WTC11 (cell line): ENCODE data around the gene ENOX2. TPM values are rescaled to one million over a fixed set of nuclear protein-coding genes. Genes with fewer than 3 reads are reported as not detected.

Experiments used
- ATAC-seq: fragments of 200-7000 bp; cut with Tn5 transposase; 2 replicates; pipeline ENCODE4 v1.10.0; 2021; ENCODE audit warnings: mild to moderate bottlenecking, moderate library complexity
- CTCF ChIA-PET: fragments of 300-600 bp; sonication (Branson Sonifier 250); formaldehyde crosslinking; loops from one replicate; lab custom pipeline; 2021; ENCODE audit warnings: antibody characterized with exemption; lab: Charles Lee
- POLR2A ChIA-PET: fragments of 350-600 bp; sonication (Branson Sonifier 250); formaldehyde crosslinking; loops from one replicate; lab custom pipeline; 2021; ENCODE audit warnings: antibody characterized with exemption; lab: Charles Lee
- DNase-seq: peaks from one replicate; pipeline ENCODE4 v3.0.0; 2021; ENCODE audit warnings: low spot score
- H3K27ac Mint-ChIP-seq: 2 replicates; pipeline ENCODE4 v1.8.0; 2021; ENCODE audit warnings: mixed read lengths
- H3K27me3 Mint-ChIP-seq: 2 replicates; pipeline ENCODE4 v1.8.0; 2021; ENCODE audit warnings: low read depth, mild to moderate bottlenecking, moderate library complexity, mixed read lengths
- H3K36me3 Mint-ChIP-seq: 2 replicates; pipeline ENCODE4 v1.8.0; 2021; ENCODE audit warnings: mixed read lengths
- H3K4me1 Mint-ChIP-seq: 2 replicates; pipeline ENCODE4 v1.8.0; 2022; ENCODE audit warnings: mixed read lengths
- H3K4me3 Mint-ChIP-seq: 2 replicates; pipeline ENCODE4 v1.8.0; 2021; ENCODE audit warnings: mild to moderate bottlenecking, moderate library complexity, mixed read lengths
- H3K9me3 Mint-ChIP-seq: 2 replicates; pipeline ENCODE4 v1.8.0; 2021; ENCODE audit warnings: mixed read lengths
- AR ChIP-seq: fragments of 250-450 bp; sonication (Bioruptor Pico); IDR thresholded peaks from 2 replicates; pipeline ENCODE4 v1.9.0; 2021; ENCODE audit warnings: mild to moderate bottlenecking
- CTCF ChIP-seq: fragments of 200-600 bp; IDR thresholded peaks from 2 replicates; pipeline ENCODE4 v1.8.0; 2022; ENCODE audit warnings: antibody characterized with exemption
- E2F5 ChIP-seq: sonication (generic); formaldehyde crosslinking; IDR thresholded peaks from 2 replicates; pipeline ENCODE4 v1.8.1; 2022; ENCODE audit warnings: mild to moderate bottlenecking, moderate library complexity, missing genetic modification reagents
- FOXP1 ChIP-seq: sonication (generic); formaldehyde crosslinking; IDR thresholded peaks from 2 replicates; pipeline ENCODE4 v1.8.0; 2022; ENCODE audit warnings: missing genetic modification reagents, mild to moderate bottlenecking, moderate library complexity, borderline replicate concordance
- FOXP4 ChIP-seq: sonication (generic); formaldehyde crosslinking; IDR thresholded peaks from 2 replicates; pipeline ENCODE4 v1.8.0; 2022; ENCODE audit warnings: mild to moderate bottlenecking, missing genetic modification reagents
- GRHL2 ChIP-seq: fragments of 250-450 bp; sonication (Bioruptor Pico); IDR thresholded peaks from 2 replicates; pipeline ENCODE4 v1.8.0; 2022; ENCODE audit warnings: mild to moderate bottlenecking, moderate library complexity; ENCODE audit not compliant: insufficient replicate concordance, severe bottlenecking
- IRF1 ChIP-seq: sonication (generic); formaldehyde crosslinking; IDR thresholded peaks from 2 replicates; pipeline ENCODE4 v1.8.0; 2023; ENCODE audit warnings: missing genetic modification reagents
- MAX ChIP-seq: sonication (generic); formaldehyde crosslinking; IDR thresholded peaks from 2 replicates; pipeline ENCODE4 v1.8.0; 2022; ENCODE audit warnings: mild to moderate bottlenecking, missing genetic modification reagents
- MLX ChIP-seq: sonication (generic); formaldehyde crosslinking; IDR thresholded peaks from 2 replicates; pipeline ENCODE4 v1.8.1; 2023; ENCODE audit warnings: mild to moderate bottlenecking, missing genetic modification reagents, moderate library complexity
- MXD4 ChIP-seq: fragments of 250-450 bp; sonication (Bioruptor Pico); IDR thresholded peaks from 2 replicates; pipeline ENCODE4 v1.8.0; 2021; ENCODE audit warnings: mild to moderate bottlenecking, moderate library complexity, borderline replicate concordance
- NFATC4 ChIP-seq: fragments of 250-450 bp; sonication (Bioruptor Pico); IDR thresholded peaks from 2 replicates; pipeline ENCODE4 v1.9.0; 2021; ENCODE audit warnings: mild to moderate bottlenecking
- OVOL2 ChIP-seq: fragments of 250-450 bp; sonication (Bioruptor Pico); IDR thresholded peaks from 2 replicates; pipeline ENCODE4 v1.9.0; 2021; ENCODE audit warnings: mild to moderate bottlenecking, borderline replicate concordance
- STAT6 ChIP-seq: sonication (generic); formaldehyde crosslinking; conservative IDR thresholded peaks from 2 replicates; pipeline ENCODE4 v1.8.1; 2023; ENCODE audit warnings: mild to moderate bottlenecking, low read depth, missing genetic modification reagents, moderate library complexity
- TEAD1 ChIP-seq: sonication (generic); formaldehyde crosslinking; IDR thresholded peaks from 2 replicates; pipeline ENCODE4 v1.8.0; 2022; ENCODE audit warnings: mild to moderate bottlenecking, missing genetic modification reagents
- ZBTB21 ChIP-seq: sonication (generic); formaldehyde crosslinking; IDR thresholded peaks from 2 replicates; pipeline ENCODE4 v1.8.1; 2023; ENCODE audit warnings: mild to moderate bottlenecking, missing genetic modification reagents, borderline replicate concordance
- ZNF219 ChIP-seq: sonication (generic); formaldehyde crosslinking; IDR thresholded peaks from 2 replicates; pipeline ENCODE4 v1.8.0; 2023; ENCODE audit warnings: missing genetic modification reagents, mild to moderate bottlenecking, borderline replicate concordance
- ZNF263 ChIP-seq: sonication (generic); formaldehyde crosslinking; IDR thresholded peaks from 2 replicates; pipeline ENCODE4 v1.8.1; 2022; ENCODE audit warnings: low read depth, mild to moderate bottlenecking, moderate library complexity, missing genetic modification reagents
- ZNF416 ChIP-seq: fragments of 250-450 bp; sonication (Bioruptor Pico); IDR thresholded peaks from 2 replicates; pipeline ENCODE4 v1.9.0; 2021; ENCODE audit warnings: mild to moderate bottlenecking, inconsistent platforms
- ZNF425 ChIP-seq: fragments of 250-450 bp; sonication (Bioruptor Pico); conservative IDR thresholded peaks from 2 replicates; pipeline ENCODE4 v1.9.0; 2021; ENCODE audit warnings: mild to moderate bottlenecking
- ZSCAN18 ChIP-seq: fragments of 250-450 bp; sonication (Bioruptor Pico); IDR thresholded peaks from 2 replicates; pipeline ENCODE4 v2.1.2; 2022; ENCODE audit warnings: mild to moderate bottlenecking, moderate library complexity
- total RNA-seq: library from RNA; stranded (reverse); gene quantifications from 3 replicates; pipeline ENCODE4 v1.2.3, GENCODE V29; 2021

The ENOX2 gene
- total RNA-seq, 1 experiment from 2014 or later = 13.8 TPM

- TF ChIP-seq STAT6 (CRISPR knock-in tag) (no peak), TEAD1 (no peak), ZBTB21 (CRISPR knock-in tag) (no peak)
These were observed 56.3 kb downstream of the ENOX2 start (continued) for GRCh38 chrX:130846746-130847145.

GRCh38 chrX:130841776-130842175, 61.2 kb downstream of the ENOX2 start:
- Mint-ChIP-seq H3K9me3 (no peaks in the 10 kb centered on the region), H3K36me3 (no peaks in the 10 kb centered on the region), H3K27ac (no peak overlapping the region), H3K4me1 (peaks cover 25% of the 10 kb centered on the region), H3K4me3 (no peak overlapping the region), H3K27me3 (no peaks in the 10 kb centered on the region)
- DNase-seq = no peak
- ChIA-PET POLR2A (no interaction called here), CTCF (no interaction called here)
- ATAC-seq = no peak
- no peak for TF ChIP-seq MXD4
- no peak for TF ChIP-seq AR (CRISPR knock-in tag)
- TF ChIP-seq ZNF263 (CRISPR knock-in tag) = no peak
- TF ChIP-seq GRHL2 = no peak
- no peak for TF ChIP-seq NFATC4 (CRISPR knock-in tag)
- TF ChIP-seq ZNF416 (CRISPR knock-in tag) = no peak
- TF ChIP-seq IRF1 (CRISPR knock-in tag) = no peak
- TF ChIP-seq MLX (CRISPR knock-in tag) = no peak
- TF ChIP-seq FOXP4 = no peak
- TF ChIP-seq ZNF425 (CRISPR knock-in tag) = no peak
- no peak for TF ChIP-seq ZSCAN18 (CRISPR knock-in tag)
- no peak for TF ChIP-seq FOXP1 (CRISPR knock-in tag)
- TF ChIP-seq ZNF219 (CRISPR knock-in tag) = no peak
- TF ChIP-seq OVOL2 (CRISPR knock-in tag) = no peak
- no peak for TF ChIP-seq CTCF
- TF ChIP-seq MAX = no peak
- no peak for TF ChIP-seq E2F5 (CRISPR knock-in tag)
